HG03097 (cell line): ENCODE measurements around the gene ZNF146.
A peak's percentile ranks its signal among the peaks of the same experiment; 100 is the strongest.
"Not testable (repeated sequence)": the region's sequence is repeated elsewhere in the genome, so short reads cannot be mapped to it uniquely, and the experiment has no call there.

ENCODE experiments used
- ATAC-seq: cut with Tn5 transposase; IDR thresholded peaks from one replicate; pipeline ENCODE4 v1.9.1; 2021; ENCODE audit not compliant: unreplicated experiment, low FRiP score

ZNF146 gene

DNA sequence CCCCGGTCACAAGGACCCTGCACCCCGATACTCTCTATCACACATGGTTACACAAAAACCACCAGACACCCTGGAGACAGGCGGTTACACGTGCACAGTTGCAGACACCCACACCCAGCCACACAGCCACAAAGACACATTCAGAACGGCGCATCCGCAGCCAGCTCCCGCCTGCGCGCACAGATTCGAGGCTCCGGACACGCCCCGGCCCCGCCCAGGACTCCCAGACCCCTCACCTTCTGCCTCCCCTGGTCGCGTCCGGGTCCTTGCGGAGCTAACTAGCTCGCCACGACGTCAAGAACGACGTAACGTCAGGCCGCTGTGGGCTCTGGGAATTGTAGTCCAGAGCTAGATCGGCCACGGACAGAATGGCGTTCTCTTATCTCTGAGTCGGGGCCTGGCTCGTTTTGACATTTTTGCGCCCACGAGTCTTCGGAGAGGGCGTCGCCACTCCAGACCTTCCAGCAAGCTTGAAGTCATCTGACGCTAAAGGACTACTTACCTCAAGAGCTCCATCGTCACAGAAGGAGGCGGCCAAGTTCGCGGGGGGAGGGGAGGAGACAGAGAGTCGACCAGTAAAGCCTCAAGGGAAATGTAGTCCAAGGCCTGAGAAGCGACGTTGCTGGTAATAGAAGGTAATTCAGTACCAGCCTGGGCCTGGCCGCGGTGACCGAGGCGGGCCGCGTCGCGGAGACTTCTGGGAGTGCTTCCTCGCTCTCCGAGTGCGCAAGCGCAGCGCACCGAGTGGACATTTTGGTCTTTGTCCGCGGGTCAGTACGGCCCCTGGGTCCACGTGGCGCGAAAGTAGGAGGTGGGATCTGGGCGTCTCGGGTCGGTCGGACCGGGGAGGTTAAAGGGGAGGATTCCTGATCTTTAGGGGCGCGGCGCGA is at the start of gene ZNF146, which contains the start of gene ZNF565:
Gene ZNF146, plus strand, starts transcription at position 721 of the 890 bp plus-strand sequence. CDS start 21,335 bp downstream, outside the sequence.
Gene ZNF565, minus strand, starts transcription at position 280 of the 890 bp plus-strand sequence. CDS start 12,680 bp downstream, outside the sequence.
- peak; percentile 96 for ATAC-seq

DNA sequence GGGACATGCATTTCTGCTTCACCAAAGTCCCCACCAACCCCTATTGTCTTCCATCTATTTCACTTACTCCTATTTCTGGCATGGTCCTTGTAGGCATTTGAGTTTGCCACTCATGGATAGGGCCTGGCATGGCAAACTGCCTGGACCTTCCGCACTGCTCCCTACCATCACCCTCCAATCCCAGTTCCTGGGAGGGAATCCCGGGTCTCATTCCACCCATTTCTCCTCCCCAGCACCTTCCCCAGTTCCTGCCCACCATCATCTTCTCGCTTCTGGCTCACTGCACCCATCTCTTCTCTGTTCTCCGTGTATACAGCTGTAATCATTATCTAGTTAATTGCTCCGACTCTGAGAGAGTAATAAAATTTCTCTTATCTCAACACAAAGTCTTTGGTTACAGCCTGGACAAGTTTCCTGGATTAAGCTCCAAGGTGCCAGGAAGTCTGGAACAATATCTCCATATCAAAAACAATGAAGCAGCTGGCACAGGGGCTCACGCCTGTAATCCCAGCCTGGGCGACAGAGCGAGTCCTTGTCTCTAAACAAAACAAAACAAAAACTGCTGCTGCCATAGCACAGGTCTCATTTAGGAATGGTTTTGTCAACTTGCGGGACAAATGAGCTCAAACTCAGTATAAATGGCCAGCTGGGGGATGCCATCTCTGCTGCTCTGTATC is 45.7 kb upstream of the ZNF146 start:
- ATAC-seq: no peak

- ATAC-seq: no peak
Observed at GRCh38 chr19:36172852-36173251, 42.1 kb upstream of the ZNF146 start.

- ATAC-seq: not testable (repeated sequence)
Observed at GRCh38 chr19:36173846-36174245, 41.1 kb upstream of the ZNF146 start.

DNA sequence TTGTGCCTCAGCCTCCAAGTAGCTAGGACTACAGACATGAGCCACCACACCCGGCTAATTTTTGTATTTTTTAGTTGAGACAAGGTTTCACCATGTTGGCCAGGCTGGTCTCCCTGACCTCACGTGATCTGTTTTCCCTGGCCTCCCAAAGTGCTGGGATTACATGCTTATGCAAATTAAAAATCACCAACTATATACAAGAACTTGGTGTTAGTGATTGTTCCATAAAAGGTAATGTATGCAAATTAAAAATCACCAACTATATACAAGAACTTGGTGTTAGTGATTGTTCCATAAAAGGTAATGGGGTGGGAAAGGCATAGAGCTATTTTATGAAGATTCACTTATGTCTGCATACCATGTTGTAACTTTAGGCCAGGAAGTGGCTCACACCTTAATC is 35.8 kb upstream of the ZNF146 start:
- not testable (repeated sequence) for ATAC-seq

GRCh38 chr19:36182612-36183244 is 32.2 kb upstream of the ZNF146 start:
- ATAC-seq: no peak

DNA sequence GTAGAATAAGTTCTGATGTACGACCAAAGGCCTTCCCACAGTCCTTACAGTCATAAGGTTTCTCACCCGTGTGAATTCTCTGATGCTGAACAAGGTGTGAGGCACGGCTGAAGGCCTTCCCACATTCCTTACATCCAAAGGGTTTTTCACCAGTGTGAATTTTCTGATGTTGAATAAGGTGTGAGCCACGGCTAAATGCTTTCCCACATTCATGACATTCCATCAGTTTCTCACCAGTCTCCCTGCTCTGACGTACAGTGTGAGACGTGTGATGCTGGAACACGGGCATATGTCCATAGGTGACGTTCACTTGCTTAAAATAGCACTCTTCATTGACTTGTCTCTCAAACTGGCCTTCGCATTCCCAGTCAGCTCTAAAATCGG is 31.7 kb upstream of the ZNF146 start:
- no peak for ATAC-seq

DNA sequence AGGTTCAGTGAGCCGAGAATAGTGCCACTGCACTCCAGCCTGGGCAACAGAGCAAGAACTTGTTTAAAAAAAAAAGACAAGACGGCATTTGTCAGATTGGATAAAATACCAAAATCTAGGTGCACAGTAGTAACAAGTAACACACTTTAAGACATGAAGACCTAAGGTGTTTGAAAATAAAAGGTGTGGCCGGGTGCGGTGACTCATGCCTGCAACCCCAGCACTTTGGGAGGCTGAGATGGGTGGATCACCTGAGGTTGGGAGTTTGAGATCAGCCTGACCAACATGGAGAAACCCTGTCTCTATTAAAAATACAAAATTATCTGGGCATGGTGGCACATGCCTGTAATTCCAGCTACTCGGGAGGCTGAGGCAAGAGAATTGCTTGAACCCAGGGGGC is 28.2 kb upstream of the ZNF146 start:
- not testable (repeated sequence) for ATAC-seq

DNA sequence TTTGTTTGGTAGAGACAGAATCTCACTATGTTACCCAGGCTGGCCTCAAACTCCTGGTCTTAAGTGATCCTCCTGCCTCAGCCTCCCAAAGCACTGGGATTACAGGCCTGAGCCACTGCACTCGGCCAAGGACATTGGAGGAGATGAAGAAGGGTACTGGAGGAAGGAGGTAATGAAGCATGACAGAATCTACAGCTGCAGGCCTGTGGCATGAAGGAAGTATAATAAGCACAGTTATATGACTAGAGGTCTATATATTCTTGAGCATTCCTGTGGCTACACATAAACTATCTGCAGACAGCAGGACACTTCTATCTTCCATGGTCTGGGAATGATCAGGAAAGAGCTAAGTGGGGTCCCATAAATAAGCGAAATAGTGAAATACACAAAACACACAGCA is 18.7 kb upstream of the ZNF146 start:
- no peak for ATAC-seq

GRCh38 chr19:36198119-36198518 is 16.8 kb upstream of the ZNF146 start:
- ATAC-seq: no peak

DNA sequence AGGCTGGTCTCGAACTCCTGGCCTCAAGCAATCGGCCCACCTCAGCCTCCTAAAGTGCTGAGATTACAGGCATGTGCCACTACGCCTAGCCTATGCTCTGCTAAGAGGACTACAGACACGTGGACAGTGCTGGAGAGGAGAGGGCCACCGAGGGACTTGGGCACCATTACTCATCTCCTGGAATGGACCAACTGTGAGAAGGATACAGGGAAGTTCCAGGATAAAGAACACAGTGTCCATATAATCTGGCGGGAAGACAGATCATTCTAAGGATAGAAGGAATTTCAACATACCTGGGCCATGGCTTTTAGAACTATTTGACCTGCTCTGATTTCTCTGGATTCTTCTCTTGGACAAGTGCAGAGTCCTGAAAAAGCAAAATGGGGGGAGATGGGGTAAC is 13.2 kb upstream of the ZNF146 start:
- ATAC-seq: no peak

- ATAC-seq: no peak
Observed at GRCh38 chr19:36203293-36203692, 11.6 kb upstream of the ZNF146 start.

DNA sequence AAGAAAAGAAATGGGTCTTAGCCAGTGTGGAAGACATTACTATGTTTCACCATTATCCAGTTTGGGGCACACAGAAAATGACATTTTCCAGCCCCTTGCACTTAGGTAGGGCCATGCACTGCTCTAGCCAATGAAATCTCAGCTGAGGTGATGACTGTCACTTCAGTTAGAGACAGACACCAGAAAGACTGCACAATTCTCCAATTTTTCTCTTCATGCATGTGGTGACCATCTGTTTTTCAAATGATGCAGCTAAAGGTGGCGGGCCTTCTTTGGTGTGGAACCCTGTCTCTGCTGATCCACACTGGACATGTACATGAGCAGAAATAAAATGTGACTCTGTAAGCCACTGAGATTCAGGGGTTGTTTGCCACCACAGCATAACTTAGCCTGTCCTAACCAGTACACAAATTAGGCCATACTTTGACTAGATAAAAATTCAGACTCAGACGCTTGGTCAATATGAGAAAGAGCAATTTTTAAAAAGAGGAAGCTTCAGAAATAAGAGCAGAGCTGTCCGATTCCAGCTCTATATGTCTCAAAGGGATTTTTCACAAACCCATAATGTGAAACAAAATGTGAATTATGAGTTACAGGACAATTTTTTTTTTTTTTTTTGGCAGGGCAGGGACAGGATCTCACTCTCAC is 7.2 kb upstream of the ZNF146 start:
- ATAC-seq: no peak

DNA sequence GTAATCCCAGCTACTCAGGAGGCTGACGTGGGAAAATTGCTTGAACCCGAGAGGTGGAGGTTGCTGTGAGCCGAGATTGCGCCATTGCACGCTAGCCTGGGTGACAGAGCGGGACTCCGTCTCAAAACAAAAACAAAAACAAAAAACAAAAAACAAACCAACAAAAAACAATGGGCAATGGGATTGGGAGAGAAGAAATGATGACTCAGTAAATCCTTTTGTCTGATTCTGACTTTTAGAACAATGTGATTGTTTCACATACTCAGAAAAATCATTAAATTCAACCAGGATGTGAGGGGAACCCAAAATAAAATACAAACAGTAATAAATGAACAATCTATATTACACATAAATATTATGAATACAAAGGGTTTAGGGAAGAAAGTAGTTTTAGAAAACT is 5.5 kb upstream of the ZNF146 start:
- no peak for ATAC-seq

DNA sequence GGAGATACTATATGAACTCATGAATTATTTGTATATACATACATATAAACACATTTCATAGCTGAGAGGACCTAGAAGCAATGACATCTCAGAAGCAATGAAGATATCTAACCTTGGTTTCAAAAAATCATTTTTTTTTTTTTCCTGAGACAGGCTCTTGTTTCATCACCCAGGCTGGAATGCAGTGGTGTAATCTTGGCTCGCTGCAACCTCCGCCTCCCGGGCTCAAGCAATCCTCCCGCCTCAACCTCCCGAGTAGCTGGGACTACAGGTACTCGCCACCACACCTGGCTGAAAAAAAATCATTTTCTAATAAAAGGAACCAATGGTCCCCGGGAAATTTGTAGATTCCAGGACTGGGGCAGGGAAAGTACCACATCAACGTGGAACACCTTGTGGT is 4.4 kb upstream of the ZNF146 start:
- ATAC-seq: no peak

DNA sequence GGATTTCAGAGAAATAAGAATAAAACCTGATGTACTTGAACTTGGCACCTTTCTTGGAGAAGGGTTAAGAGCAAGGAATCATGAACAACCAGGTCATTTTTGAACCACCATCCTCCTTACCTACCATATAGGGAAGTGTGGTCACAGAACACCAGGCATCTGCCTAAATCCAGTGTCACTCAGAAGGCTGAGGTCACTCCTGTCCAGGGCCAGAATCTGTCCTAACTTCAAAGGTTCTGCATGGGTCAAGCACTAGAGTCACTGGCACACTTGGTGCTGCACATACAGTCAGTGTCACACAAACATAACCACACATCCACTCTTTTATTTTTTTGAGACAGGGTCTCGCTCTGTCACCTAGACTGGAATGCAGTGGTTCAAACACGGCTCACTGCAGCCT is 2.0 kb upstream of the ZNF146 start:
- ATAC-seq: no peak

DNA sequence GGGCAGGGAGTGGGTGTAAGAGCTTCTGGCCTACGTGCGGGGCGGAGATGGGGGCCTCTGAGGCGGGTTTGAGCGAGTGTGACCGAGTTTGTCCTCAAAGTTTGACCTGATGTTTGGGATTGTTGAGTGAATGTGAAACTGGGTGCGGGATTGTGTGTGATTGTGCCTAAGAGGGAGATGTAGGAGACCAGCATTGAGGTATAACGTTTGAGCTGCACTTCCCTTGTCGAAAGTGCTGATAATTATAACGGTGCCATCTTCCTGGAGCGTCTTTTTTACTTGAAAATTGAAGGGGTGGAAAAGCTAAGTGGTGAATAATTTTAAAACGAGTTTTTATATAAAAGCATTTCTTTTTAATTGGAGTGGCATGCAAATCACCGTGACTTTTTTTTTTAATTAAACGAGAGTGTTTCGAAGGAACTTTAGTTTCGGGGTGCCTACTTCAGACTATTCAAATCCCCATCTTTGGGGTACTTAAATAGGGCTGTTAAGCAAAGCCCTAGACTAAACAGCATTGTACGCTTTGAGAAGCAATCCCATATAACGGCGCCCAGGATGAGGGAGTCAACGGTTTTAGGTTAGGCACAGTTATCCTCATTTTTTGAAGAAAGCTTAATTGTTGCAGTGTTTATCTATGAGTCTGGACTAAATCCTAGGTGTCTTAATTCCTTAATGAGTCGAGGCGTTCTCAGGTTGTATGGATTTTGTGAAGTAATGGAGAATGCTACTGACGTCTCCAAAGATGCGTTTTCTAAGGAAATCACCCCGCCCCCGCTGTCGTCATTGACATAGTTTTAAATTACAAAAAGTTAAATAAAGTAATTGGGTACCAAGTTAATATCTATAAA is 594 bp downstream of the ZNF146 start:
- ATAC-seq: no peak

- no peak for ATAC-seq
Observed at GRCh38 chr19:36221474-36221873, 6.6 kb downstream of the ZNF146 start.

GRCh38 chr19:36222503-36222902 is 7.6 kb downstream of the ZNF146 start:
- no peak for ATAC-seq
